GM13976 (cell line): ENCODE measurements around the gene DLL4.

Experiments used
- DNase-seq: peaks from one replicate; pipeline ENCODE4 v3.0.0; 2012; ENCODE audit warnings: low spot score
- CTCF ChIP-seq: IDR thresholded peaks from 2 replicates; pipeline ENCODE4 v1.5.1; 2012; ENCODE audit warnings: borderline replicate concordance, mild to moderate bottlenecking; ENCODE audit not compliant: insufficient read depth; ENCODE audit errors: extremely low read depth, missing control alignments, control extremely low read depth
- in situ Hi-C: fragments of 300-500 bp; cut with MboI; formaldehyde crosslinking; loops from one replicate; pipeline ENCODE4 v1.12.0; 2022; ENCODE audit warnings: low sequenced_read_pairs, mixed read lengths, inconsistent platforms; ENCODE audit not compliant: unreplicated experiment

Gene DLL4

GRCh38 chr15:40918146-40918798 is 10.9 kb upstream of the DLL4 start:
- no peak for TF ChIP-seq CTCF
- no peak for DNase-seq
- in situ Hi-C loops: loop anchor here (25.0 kb wide), 1 partner anchor 94 kb away; no protein-coding TSS in a partner anchor

- in situ Hi-C loops: loop anchor here (25.0 kb wide), 1 partner anchor 93 kb away; no protein-coding TSS in a partner anchor
- DNase-seq: no peak
- no peak for TF ChIP-seq CTCF
Observed at GRCh38 chr15:40918799-40919392, 10.2 kb upstream of the DLL4 start.

- no peak for TF ChIP-seq CTCF
- no peak for DNase-seq
- in situ Hi-C loops: loop anchor here (10.0 to 25.0 kb wide), 2 partner anchors 90 to 253 kb away; no protein-coding TSS in a partner anchor
Observed at GRCh38 chr15:40921949-40922607, 7.1 kb upstream of the DLL4 start.

- in situ Hi-C loops: loop anchor here (10.0 to 25.0 kb wide), 2 partner anchors 90 to 252 kb away; no protein-coding TSS in a partner anchor
- no peak for TF ChIP-seq CTCF
- DNase-seq: no peak
Observed at GRCh38 chr15:40922608-40923005, 6.5 kb upstream of the DLL4 start.

- no peak for TF ChIP-seq CTCF
- in situ Hi-C loops: loop anchor here (10.0 to 25.0 kb wide), 2 partner anchors 89 to 251 kb away; no protein-coding TSS in a partner anchor
- no peak for DNase-seq
Observed at GRCh38 chr15:40923551-40923950, 5.6 kb upstream of the DLL4 start.

- in situ Hi-C loops: loop anchor here (10.0 kb wide), 1 partner anchor 249 kb away; no protein-coding TSS in a partner anchor
- no peak for TF ChIP-seq CTCF
- no peak for DNase-seq
Observed at GRCh38 chr15:40925495-40925862, 3.7 kb upstream of the DLL4 start.
